Liver (tissue), 9 donors: ENCODE measurements around the gene FGG. TPM values are rescaled to one million over a fixed set of nuclear protein-coding genes. Genes with fewer than 3 reads are reported as not detected.

Experiments used
- DNase-seq: peaks from one replicate; pipeline ENCODE4 v3.0.0-alpha.2; 2017; ENCODE audit warnings: low spot score
- H3K27ac ChIP-seq, 2 donors: one replicate each; pipeline ENCODE4 v1.7.0; 2013; ENCODE audit warnings: inconsistent platforms in 2 of 2, low read length in 2 of 2, control low read depth in 1 of 2, low read depth in 1 of 2, mild to moderate bottlenecking in 1 of 2
- H3K27me3 ChIP-seq, 4 donors: one replicate each; pipeline versions ENCODE4 v1.6.1 to v1.7.0; 2013; ENCODE audit warnings: low read length in 3 of 4, inconsistent platforms in 1 of 4, mild to moderate bottlenecking in 1 of 4, moderate library complexity in 1 of 4; ENCODE audit not compliant: control insufficient read depth in 4 of 4, insufficient read depth in 4 of 4
- H3K36me3 ChIP-seq, 4 donors: one replicate each; pipeline versions ENCODE4 v1.6.1 to v1.7.0; 2013; ENCODE audit warnings: low read length in 3 of 4, mild to moderate bottlenecking in 3 of 4, low read depth in 1 of 4, moderate library complexity in 1 of 4; ENCODE audit not compliant: control insufficient read depth in 4 of 4, insufficient read depth in 3 of 4
- H3K4me1 ChIP-seq, 4 donors: one replicate each; pipeline versions ENCODE4 v1.6.1 to v1.7.0; 2013; ENCODE audit warnings: low read length in 3 of 4, mild to moderate bottlenecking in 3 of 4, moderate library complexity in 1 of 4; ENCODE audit not compliant: control insufficient read depth in 4 of 4, insufficient read depth in 4 of 4
- H3K4me3 ChIP-seq, 3 donors: one replicate each; pipeline versions ENCODE4 v1.6.1 to v1.7.0; 2013; ENCODE audit warnings: low read length in 3 of 3, control low read depth in 1 of 3, low read depth in 1 of 3, mild to moderate bottlenecking in 1 of 3
- H3K9ac ChIP-seq, 2 donors: one replicate each; pipeline ENCODE4 v1.7.0; 2013; ENCODE audit warnings: low read length in 2 of 2, mild to moderate bottlenecking in 2 of 2, moderate library complexity in 2 of 2, control low read depth in 1 of 2, low read depth in 1 of 2
- H3K9me3 ChIP-seq, 4 donors: one replicate each; pipeline versions ENCODE4 v1.6.1 to v1.7.0; 2013; ENCODE audit warnings: low read length in 3 of 4; ENCODE audit not compliant: control insufficient read depth in 4 of 4
- ATF3 ChIP-seq: IDR thresholded peaks from 2 replicates; pipeline ENCODE4 v1.6.1; 2016; ENCODE audit warnings: antibody characterized with exemption
- EGR1 ChIP-seq, 2 donors: IDR thresholded peaks; 2 replicates each; pipeline ENCODE4 v1.6.1; 2016 to 2018; ENCODE audit warnings: antibody characterized with exemption in 2 of 2, low read depth in 2 of 2
- FOXA2 ChIP-seq: IDR thresholded peaks from 2 replicates; pipeline ENCODE4 v1.6.1; 2016; ENCODE audit warnings: antibody characterized with exemption
- GABPA ChIP-seq, 2 donors: IDR thresholded peaks in 1 of 2; conservative IDR thresholded peaks in 1 of 2; 2 replicates each; pipeline ENCODE4 v1.6.1; 2016; ENCODE audit warnings: antibody characterized with exemption in 2 of 2, mild to moderate bottlenecking in 1 of 2, moderate library complexity in 1 of 2
- HNF4A ChIP-seq, 2 donors: conservative IDR thresholded peaks; 2 replicates each; pipeline ENCODE4 v1.6.1; 2016; ENCODE audit warnings: antibody characterized with exemption in 2 of 2, mild to moderate bottlenecking in 2 of 2
- HNF4G ChIP-seq: IDR thresholded peaks from 2 replicates; pipeline ENCODE4 v1.6.1; 2016; ENCODE audit warnings: antibody characterized with exemption
- JUND ChIP-seq, 2 donors: IDR thresholded peaks; 2 replicates each; pipeline ENCODE4 v1.6.1; 2016; ENCODE audit warnings: antibody characterized with exemption in 2 of 2
- NR2F2 ChIP-seq: IDR thresholded peaks from 2 replicates; pipeline ENCODE4 v1.6.1; 2016; ENCODE audit warnings: antibody characterized with exemption
- RAD21 ChIP-seq, 2 donors: IDR thresholded peaks; 2 replicates each; pipeline ENCODE4 v1.6.1; 2016; ENCODE audit warnings: antibody characterized with exemption in 2 of 2, mild to moderate bottlenecking in 2 of 2
- SP1 ChIP-seq: IDR thresholded peaks from 2 replicates; pipeline ENCODE4 v1.6.1; 2018; ENCODE audit warnings: antibody characterized with exemption, mild to moderate bottlenecking
- TAF1 ChIP-seq: conservative IDR thresholded peaks from 2 replicates; pipeline ENCODE4 v1.6.1; 2016; ENCODE audit warnings: antibody characterized with exemption, mild to moderate bottlenecking
- YY1 ChIP-seq: IDR thresholded peaks from 2 replicates; pipeline ENCODE4 v1.6.1; 2016; ENCODE audit warnings: antibody characterized with exemption, mild to moderate bottlenecking
- ZBTB33 ChIP-seq: IDR thresholded peaks from 2 replicates; pipeline ENCODE4 v1.6.1; 2016; ENCODE audit warnings: antibody characterized with exemption
- WGBS: extraction: QIAGEN DNeasy Blood & Tissue Kit; methylation state at CpG from one replicate; pipeline ENCODE4 v1.1.7; 2013; 5-methylcytosine and 5-hydroxymethylcytosine counted together
- polyA plus RNA-seq, 2 donors: library from polyadenylated mRNA; stranded (reverse) in 1 of 2; unstranded in 1 of 2; fragments of 200-250 nt in 1 of 2; fragments of >200 nt in 1 of 2; fragmentation: Nextera tagmentation in 1 of 2; extraction: Ambion mirVana in 1 of 2; gene quantifications; one replicate each; pipeline versions ENCODE4 v1.2.1 to v1.2.3, GENCODE V29; 2013 to 2015
- total RNA-seq, 2 donors: library from RNA; depleted of rRNA; stranded (reverse); fragments of >200 nt; gene quantifications; one replicate each; pipeline ENCODE4 v1.2.3, GENCODE V29; 2014
- TF ChIP-seq, protein P1 (sequence below): fragments of 150-350 bp; IDR thresholded peaks from 2 replicates; pipeline ENCODE4 v1.5.1; 2017; ENCODE audit warnings: improper control_type of control experiment, low read depth, low read length; ENCODE audit not compliant: missing input control
- TF ChIP-seq, protein P2 (sequence below): IDR thresholded peaks from 2 replicates; pipeline ENCODE4 v1.6.1; 2016; ENCODE audit warnings: antibody characterized with exemption, mild to moderate bottlenecking
- TF ChIP-seq, protein P3 (sequence below): IDR thresholded peaks from 2 replicates; pipeline ENCODE4 v1.6.1; 2016; ENCODE audit warnings: antibody characterized with exemption
- donor health status: healthy.
- donor health status: healthy.
- donor health status: healthy.
- donor health status: healthy.
- donor health status: healthy.

The FGG gene
- total and polyA plus RNA-seq, 4 donors: 7,404 to 20,700 (median 15,071) TPM

- no peaks in the 10 kb centered on the region for H3K9me3 ChIP-seq
- WGBS: 42% methylated on average over 6 of the region's 6 CpGs
- DNase-seq: no peak
- peaks cover 0 to 22% (median 0%) of the 10 kb centered on the region in 4 donors for H3K4me1 ChIP-seq
- peaks cover 2 to 46% (median 31%) of the 10 kb centered on the region in 4 donors for H3K36me3 ChIP-seq
- H3K9ac ChIP-seq: peak overlapping the region; percentile 36 to 57
- peak overlapping the region; percentile 51 to 87 (median 53) for H3K4me3 ChIP-seq
- no peak for TF ChIP-seq NR2F2
- TF ChIP-seq, protein P1, sequence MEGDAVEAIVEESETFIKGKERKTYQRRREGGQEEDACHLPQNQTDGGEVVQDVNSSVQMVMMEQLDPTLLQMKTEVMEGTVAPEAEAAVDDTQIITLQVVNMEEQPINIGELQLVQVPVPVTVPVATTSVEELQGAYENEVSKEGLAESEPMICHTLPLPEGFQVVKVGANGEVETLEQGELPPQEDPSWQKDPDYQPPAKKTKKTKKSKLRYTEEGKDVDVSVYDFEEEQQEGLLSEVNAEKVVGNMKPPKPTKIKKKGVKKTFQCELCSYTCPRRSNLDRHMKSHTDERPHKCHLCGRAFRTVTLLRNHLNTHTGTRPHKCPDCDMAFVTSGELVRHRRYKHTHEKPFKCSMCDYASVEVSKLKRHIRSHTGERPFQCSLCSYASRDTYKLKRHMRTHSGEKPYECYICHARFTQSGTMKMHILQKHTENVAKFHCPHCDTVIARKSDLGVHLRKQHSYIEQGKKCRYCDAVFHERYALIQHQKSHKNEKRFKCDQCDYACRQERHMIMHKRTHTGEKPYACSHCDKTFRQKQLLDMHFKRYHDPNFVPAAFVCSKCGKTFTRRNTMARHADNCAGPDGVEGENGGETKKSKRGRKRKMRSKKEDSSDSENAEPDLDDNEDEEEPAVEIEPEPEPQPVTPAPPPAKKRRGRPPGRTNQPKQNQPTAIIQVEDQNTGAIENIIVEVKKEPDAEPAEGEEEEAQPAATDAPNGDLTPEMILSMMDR: no peak
- peak; percentile 12 for TF ChIP-seq SP1
- TF ChIP-seq ATF3: no peak
- TF ChIP-seq FOXA2: no peak
- TF ChIP-seq EGR1 (IDR thresholded peaks at IDR 0.05; ENCODE audit: low read depth in 2 of 2): no peak
- no peak for TF ChIP-seq TAF1
- TF ChIP-seq, protein P2, sequence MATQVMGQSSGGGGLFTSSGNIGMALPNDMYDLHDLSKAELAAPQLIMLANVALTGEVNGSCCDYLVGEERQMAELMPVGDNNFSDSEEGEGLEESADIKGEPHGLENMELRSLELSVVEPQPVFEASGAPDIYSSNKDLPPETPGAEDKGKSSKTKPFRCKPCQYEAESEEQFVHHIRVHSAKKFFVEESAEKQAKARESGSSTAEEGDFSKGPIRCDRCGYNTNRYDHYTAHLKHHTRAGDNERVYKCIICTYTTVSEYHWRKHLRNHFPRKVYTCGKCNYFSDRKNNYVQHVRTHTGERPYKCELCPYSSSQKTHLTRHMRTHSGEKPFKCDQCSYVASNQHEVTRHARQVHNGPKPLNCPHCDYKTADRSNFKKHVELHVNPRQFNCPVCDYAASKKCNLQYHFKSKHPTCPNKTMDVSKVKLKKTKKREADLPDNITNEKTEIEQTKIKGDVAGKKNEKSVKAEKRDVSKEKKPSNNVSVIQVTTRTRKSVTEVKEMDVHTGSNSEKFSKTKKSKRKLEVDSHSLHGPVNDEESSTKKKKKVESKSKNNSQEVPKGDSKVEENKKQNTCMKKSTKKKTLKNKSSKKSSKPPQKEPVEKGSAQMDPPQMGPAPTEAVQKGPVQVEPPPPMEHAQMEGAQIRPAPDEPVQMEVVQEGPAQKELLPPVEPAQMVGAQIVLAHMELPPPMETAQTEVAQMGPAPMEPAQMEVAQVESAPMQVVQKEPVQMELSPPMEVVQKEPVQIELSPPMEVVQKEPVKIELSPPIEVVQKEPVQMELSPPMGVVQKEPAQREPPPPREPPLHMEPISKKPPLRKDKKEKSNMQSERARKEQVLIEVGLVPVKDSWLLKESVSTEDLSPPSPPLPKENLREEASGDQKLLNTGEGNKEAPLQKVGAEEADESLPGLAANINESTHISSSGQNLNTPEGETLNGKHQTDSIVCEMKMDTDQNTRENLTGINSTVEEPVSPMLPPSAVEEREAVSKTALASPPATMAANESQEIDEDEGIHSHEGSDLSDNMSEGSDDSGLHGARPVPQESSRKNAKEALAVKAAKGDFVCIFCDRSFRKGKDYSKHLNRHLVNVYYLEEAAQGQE: peak; percentile 14
- no peak for TF ChIP-seq JUND (IDR thresholded peaks at IDR 0.05)
- TF ChIP-seq HNF4G: no peak
- TF ChIP-seq YY1: peak; percentile 11
- peak in 1 of 2 donors; percentile 26 for TF ChIP-seq HNF4A (conservative IDR thresholded peaks at IDR 0.05)
- H3K27me3 ChIP-seq: no peaks in the 10 kb centered on the region
- H3K27ac ChIP-seq: peak overlapping the region in 1 of 2 donors; percentile 43
Measured at GRCh38 chr4:154606728-154607723, 5.4 kb downstream of the FGG start.

GRCh38 chr4:154604696-154605200 is 7.7 kb downstream of the FGG start:
- peak overlapping the region in 1 of 2 donors; percentile 32 for H3K9ac ChIP-seq
- no peak overlapping the region for H3K4me3 ChIP-seq
- no peaks in the 10 kb centered on the region for H3K27me3 ChIP-seq
- no peak for DNase-seq
- H3K27ac ChIP-seq: no peak overlapping the region
- TF ChIP-seq HNF4A (conservative IDR thresholded peaks at IDR 0.05) (no peak), RAD21 (IDR thresholded peaks at IDR 0.05) (no peak), GABPA (IDR thresholded peaks at IDR 0.05 in 1 of 2, conservative IDR thresholded peaks at IDR 0.05 in 1 of 2) (no peak), ZBTB33 (peak; percentile 60), FOXA2 (no peak), YY1 (no peak), JUND (IDR thresholded peaks at IDR 0.05) (peak in 1 of 2 donors; percentile 11), TAF1 (no peak), NR2F2 (no peak), ATF3 (no peak)
- TF ChIP-seq, protein P1: no peak
- TF ChIP-seq, protein P3, sequence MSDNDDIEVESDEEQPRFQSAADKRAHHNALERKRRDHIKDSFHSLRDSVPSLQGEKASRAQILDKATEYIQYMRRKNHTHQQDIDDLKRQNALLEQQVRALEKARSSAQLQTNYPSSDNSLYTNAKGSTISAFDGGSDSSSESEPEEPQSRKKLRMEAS: peak; percentile 3
- H3K36me3 ChIP-seq: peaks cover 2 to 36% (median 24%) of the 10 kb centered on the region in 4 donors
- no peaks in the 10 kb centered on the region for H3K9me3 ChIP-seq
- H3K4me1 ChIP-seq: peaks cover 0 to 21% (median 2%) of the 10 kb centered on the region in 4 donors
- WGBS: 61% methylated on average over 4 of the region's 4 CpGs
